HFFc6 (cell line): ENCODE measurements around the gene MALT1. TPM values are rescaled to one million over a fixed set of nuclear protein-coding genes. Genes with fewer than 3 reads are reported as not detected.

Experiments used
- DNase-seq: peaks from one replicate; pipeline ENCODE4 v3.0.0-alpha.2; 2018
- H3K27ac Mint-ChIP-seq: 2 replicates; pipeline ENCODE4 v1.8.0; 2020; ENCODE audit warnings: mild to moderate bottlenecking, mixed read lengths
- H3K27me3 Mint-ChIP-seq: 2 replicates; pipeline ENCODE4 v1.8.0; 2021; ENCODE audit warnings: mild to moderate bottlenecking, moderate library complexity, mixed read lengths; ENCODE audit not compliant: insufficient read depth
- H3K36me3 Mint-ChIP-seq: 2 replicates; pipeline ENCODE4 v1.8.0; 2021; ENCODE audit warnings: low read depth, mixed read lengths
- H3K4me1 Mint-ChIP-seq: 2 replicates; pipeline ENCODE4 v1.8.0; 2020; ENCODE audit warnings: low read depth, mixed read lengths
- H3K4me3 Mint-ChIP-seq: 2 replicates; pipeline ENCODE4 v1.8.0; 2020; ENCODE audit warnings: mild to moderate bottlenecking, moderate library complexity, mixed read lengths
- H3K9me3 Mint-ChIP-seq: 2 replicates; pipeline ENCODE4 v1.8.0; 2020; ENCODE audit warnings: mild to moderate bottlenecking, mixed read lengths
- total RNA-seq, 6 experiments: library from RNA; stranded (reverse); fragmentation: NEBNext Ultra II Directional; extraction: Animal tissue kit (Norgen Biotek cat#: 25700); gene quantifications; 2 replicates in 1 of 6; 3 replicates in 5 of 6; pipeline ENCODE4 v1.2.3, GENCODE V29; 2021
- TF ChIP-seq, protein P1 (sequence below): fragments of 200-600 bp; sonication (generic); IDR thresholded peaks from 2 replicates; pipeline ENCODE4 v1.5.0; 2021; ENCODE audit warnings: antibody characterized with exemption, mild to moderate bottlenecking

The MALT1 gene
- total RNA-seq, 6 experiments from 2014 or later = 19.9 to 25.6 (median 22.4) TPM

DNA sequence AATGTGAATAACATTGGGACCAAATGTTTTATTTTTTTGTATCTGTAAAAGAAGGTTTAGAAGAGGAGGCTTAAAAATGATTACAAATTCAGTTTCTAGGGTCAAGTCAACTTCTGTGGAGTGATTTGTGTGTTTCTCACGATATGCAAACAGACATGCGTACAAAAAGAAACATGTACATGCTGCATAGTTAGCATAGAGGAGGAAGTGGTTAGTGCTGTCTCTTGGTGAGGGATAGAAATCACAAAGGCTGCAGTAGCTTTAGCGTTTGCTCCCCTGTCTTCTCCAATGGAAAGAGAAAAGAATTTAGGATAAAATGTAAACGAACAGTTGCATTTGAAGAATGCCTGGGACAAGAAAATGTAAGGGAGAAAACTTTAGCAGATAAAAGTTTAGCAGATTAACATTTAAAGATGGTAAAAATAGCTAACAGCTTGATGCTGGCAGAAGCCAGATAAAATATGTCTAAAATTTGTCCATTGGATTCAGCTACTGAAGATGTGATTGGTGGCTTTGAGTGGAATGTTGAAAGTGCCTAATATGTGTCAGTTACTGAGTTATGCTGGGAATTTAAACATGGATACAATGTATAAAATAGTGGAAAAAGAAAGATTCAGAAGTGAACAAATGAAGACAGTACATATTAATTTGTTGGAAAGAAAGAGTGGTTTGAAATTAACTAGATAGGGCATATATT is 44.9 kb downstream of the MALT1 start:
- H3K27ac Mint-ChIP-seq = no peak overlapping the region
- no peak overlapping the region for H3K4me3 Mint-ChIP-seq
- TF ChIP-seq, protein P1, sequence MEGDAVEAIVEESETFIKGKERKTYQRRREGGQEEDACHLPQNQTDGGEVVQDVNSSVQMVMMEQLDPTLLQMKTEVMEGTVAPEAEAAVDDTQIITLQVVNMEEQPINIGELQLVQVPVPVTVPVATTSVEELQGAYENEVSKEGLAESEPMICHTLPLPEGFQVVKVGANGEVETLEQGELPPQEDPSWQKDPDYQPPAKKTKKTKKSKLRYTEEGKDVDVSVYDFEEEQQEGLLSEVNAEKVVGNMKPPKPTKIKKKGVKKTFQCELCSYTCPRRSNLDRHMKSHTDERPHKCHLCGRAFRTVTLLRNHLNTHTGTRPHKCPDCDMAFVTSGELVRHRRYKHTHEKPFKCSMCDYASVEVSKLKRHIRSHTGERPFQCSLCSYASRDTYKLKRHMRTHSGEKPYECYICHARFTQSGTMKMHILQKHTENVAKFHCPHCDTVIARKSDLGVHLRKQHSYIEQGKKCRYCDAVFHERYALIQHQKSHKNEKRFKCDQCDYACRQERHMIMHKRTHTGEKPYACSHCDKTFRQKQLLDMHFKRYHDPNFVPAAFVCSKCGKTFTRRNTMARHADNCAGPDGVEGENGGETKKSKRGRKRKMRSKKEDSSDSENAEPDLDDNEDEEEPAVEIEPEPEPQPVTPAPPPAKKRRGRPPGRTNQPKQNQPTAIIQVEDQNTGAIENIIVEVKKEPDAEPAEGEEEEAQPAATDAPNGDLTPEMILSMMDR = no peak
- DNase-seq = no peak
- H3K36me3 Mint-ChIP-seq = peaks cover 12% of the 10 kb centered on the region
- H3K27me3 Mint-ChIP-seq = no peaks in the 10 kb centered on the region; the same call in 1 of the 2 replicates
- H3K4me1 Mint-ChIP-seq = peaks cover 12% of the 10 kb centered on the region
- H3K9me3 Mint-ChIP-seq = no peaks in the 10 kb centered on the region

DNA sequence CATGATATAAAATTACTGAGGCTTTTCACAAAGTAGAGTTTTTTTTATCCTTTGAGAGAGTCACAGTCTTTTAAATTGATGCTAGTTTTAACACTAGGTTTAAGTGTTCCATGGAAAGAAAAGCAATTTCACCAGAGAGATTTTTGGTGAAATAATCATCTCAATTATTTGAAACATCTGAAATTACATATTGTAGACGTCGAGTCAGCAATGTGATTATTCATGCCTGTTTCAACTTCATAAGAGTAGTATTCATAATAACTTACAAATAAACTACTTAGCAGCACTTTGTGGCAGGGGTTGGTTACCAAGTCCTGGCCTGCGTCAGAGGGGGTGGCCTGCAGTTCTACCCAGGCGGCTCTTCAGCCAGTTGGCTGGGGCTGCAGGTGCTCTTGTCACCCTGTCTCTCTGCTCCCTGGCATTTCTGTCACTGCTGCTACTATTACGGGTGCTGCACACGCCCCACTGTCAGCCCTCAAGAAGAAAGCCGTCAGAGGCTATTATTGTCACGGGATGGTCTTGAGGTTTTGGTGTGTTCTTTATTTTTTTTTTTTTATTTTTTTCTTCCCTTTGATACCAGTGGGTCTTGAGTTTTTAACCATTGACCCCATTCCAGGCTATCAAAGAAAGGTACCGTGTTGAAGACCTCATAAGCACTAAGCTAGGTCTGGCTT is 50.4 kb downstream of the MALT1 start:
- Mint-ChIP-seq H3K36me3 (peaks cover 6% of the 10 kb centered on the region), H3K4me3 (no peak overlapping the region), H3K4me1 (peaks cover 7% of the 10 kb centered on the region), H3K27me3 (no peaks in the 10 kb centered on the region; the same call in 1 of the 2 replicates), H3K27ac (no peak overlapping the region), H3K9me3 (no peaks in the 10 kb centered on the region)
- DNase-seq = no peak
- TF ChIP-seq, protein P1 = no peak

DNA sequence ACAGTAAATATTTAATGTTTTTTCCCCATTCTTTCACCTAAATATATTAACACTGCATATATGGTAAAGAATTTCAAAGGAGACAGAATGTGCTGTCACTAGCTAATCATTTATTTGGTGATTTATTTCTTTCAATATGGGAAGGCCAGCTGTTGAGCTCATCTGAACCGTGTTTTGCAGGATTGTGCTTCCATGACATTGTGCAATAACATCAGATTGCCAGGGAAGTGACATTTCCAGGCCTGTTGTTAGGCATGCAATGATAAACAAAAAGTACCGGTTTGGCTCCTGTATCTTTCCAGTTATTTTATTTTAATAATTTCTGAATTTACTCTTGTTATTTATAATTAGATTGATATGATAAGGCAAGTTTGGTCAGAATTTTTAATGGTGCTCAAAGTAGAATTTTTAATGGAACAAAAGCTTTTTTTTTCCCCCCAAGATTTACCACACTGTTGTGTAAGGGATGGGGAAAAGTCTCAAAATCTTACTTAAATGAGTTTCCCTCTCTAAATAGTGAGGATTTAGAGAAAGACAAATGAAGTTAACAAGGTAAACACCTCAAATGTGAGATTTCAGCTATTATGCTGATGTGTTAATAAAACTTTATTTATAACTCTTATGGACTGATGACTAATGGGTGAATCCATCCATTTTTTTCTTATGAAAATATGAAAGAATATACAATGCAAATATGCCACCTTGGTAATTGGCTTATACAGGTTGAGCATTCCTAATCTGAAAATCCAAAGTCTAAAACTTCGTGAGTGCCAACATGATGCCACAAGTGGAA is 52.7 kb downstream of the MALT1 start:
- H3K9me3 Mint-ChIP-seq = no peaks in the 10 kb centered on the region
- TF ChIP-seq, protein P1 = no peak
- H3K27me3 Mint-ChIP-seq = no peaks in the 10 kb centered on the region; the same call in 1 of the 2 replicates
- DNase-seq = no peak
- H3K36me3 Mint-ChIP-seq = peaks cover 4% of the 10 kb centered on the region; the same call in 1 of the 2 replicates
- no peak overlapping the region for H3K4me3 Mint-ChIP-seq
- H3K4me1 Mint-ChIP-seq = peaks cover 6% of the 10 kb centered on the region
- no peak overlapping the region for H3K27ac Mint-ChIP-seq

DNA sequence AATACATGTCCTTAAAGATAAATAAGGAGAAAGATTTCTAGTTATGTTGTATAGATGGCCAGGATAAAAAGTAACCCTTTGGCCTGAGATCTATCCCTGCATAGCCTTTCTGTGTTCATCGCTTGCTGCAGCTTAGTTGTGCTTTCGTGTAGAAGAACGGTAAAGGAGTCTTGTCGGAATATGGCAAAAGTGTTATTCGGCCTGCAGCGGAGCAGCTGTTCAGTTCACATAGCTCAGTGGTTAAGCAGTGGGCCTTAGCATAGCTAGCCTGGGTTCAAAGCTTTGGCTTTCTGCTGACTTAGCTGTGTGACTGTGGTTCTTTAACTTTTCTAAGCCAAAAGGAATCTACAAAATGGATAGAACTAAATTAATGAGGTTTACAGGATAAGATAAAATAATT is 55.4 kb downstream of the MALT1 start:
- H3K9me3 Mint-ChIP-seq = no peaks in the 10 kb centered on the region
- no peak for DNase-seq
- no peak overlapping the region for H3K4me3 Mint-ChIP-seq
- H3K27ac Mint-ChIP-seq = no peak overlapping the region
- H3K4me1 Mint-ChIP-seq = peaks cover 2% of the 10 kb centered on the region
- H3K36me3 Mint-ChIP-seq = peaks cover 8% of the 10 kb centered on the region; the same call in 1 of the 2 replicates
- TF ChIP-seq, protein P1 = no peak
- peaks cover 1% of the 10 kb centered on the region; the same call in 1 of the 2 replicates for H3K27me3 Mint-ChIP-seq

DNA sequence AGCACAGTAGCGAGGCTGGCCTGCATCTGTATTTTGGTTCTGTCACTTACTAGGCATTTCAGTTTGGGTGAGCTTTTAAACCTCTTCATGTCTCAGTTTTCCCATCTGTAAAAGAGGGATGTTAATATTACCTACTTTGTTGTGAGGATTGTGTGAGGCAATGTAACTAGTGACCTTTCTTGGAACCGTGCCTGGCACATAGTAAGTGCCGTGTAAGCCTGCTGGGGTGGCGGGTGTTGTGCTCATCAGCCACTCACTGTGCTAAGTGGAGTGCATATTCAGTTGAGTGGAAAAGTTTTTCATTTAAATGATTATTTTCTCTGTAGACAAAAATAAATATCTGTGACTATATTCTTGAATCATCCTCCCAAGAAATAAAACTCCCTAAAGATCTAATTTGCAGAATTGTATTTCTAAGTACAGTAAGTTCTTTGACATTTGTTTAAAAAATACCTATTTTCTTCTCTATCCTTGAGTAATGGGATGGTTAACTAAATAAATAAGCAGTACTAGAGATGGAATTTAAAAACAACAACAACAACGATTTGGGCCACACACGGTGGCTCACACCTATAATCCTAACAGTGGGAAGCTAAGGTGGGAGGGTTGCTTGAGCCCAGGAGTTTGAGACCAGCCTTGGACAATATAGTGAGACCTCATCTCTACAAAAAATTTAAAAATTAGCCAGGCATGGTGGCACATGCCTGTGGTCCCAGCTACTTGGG is 56.7 kb downstream of the MALT1 start:
- peaks cover 8% of the 10 kb centered on the region; the same call in 1 of the 2 replicates for H3K4me1 Mint-ChIP-seq
- peaks cover 8% of the 10 kb centered on the region; the same call in 1 of the 2 replicates for H3K36me3 Mint-ChIP-seq
- DNase-seq = no peak
- H3K4me3 Mint-ChIP-seq = no peak overlapping the region
- TF ChIP-seq, protein P1 = no peak
- H3K27ac Mint-ChIP-seq = no peak overlapping the region
- no peaks in the 10 kb centered on the region for H3K9me3 Mint-ChIP-seq
- peaks cover 1% of the 10 kb centered on the region; the same call in 1 of the 2 replicates for H3K27me3 Mint-ChIP-seq
